ENCODE measurements around the gene CCDC137.
A peak's percentile ranks its signal among the peaks of the same experiment; 100 is the strongest.

Gene CCDC137

DNA sequence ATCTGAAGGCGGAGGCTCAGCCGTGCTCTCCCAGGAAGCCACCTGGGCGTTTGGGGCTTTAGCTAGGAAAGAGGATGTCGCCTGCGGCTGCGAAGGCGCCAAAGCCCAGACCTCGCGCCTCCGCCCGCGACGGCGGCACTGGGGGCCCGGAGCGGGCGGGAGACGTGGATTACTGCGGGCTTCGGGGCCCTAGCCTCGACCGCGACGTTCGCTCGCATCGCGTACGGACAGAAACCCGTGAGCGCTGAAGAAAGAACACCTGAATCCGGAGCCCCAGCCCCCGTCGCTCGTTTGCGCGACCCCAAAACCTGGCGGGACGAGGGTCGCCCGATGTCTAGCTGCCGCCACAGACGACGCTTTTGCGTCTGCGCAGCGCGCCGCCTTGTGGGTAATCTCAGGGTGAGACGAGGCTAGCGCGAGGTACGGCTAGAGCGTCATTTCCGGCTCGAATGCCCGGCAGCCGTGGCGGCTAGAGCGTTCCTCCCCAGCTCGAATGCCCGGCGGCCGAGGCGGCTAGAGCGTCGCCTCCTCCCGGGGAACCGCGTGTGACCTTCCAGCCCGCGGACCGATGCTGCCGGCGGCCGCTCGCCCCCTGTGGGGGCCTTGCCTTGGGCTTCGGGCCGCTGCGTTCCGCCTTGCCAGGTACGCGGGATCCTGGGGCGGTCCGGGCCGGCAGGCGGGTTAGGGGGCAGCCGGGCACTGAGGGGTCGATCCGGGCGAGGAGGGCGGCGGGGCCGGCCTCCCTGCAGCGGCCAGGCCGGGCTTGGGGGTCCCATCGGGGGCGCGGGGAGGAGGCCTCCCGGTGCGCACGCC, 36.6 kb downstream of the CCDC137 start, which contains the start of gene MRPL12:
Gene MRPL12, plus strand, starts transcription at position 434 of the 813 bp plus-strand sequence. Its CDS starts 135 bp downstream, at position 569.
- DNase-seq, result peak; percentile 98

DNA sequence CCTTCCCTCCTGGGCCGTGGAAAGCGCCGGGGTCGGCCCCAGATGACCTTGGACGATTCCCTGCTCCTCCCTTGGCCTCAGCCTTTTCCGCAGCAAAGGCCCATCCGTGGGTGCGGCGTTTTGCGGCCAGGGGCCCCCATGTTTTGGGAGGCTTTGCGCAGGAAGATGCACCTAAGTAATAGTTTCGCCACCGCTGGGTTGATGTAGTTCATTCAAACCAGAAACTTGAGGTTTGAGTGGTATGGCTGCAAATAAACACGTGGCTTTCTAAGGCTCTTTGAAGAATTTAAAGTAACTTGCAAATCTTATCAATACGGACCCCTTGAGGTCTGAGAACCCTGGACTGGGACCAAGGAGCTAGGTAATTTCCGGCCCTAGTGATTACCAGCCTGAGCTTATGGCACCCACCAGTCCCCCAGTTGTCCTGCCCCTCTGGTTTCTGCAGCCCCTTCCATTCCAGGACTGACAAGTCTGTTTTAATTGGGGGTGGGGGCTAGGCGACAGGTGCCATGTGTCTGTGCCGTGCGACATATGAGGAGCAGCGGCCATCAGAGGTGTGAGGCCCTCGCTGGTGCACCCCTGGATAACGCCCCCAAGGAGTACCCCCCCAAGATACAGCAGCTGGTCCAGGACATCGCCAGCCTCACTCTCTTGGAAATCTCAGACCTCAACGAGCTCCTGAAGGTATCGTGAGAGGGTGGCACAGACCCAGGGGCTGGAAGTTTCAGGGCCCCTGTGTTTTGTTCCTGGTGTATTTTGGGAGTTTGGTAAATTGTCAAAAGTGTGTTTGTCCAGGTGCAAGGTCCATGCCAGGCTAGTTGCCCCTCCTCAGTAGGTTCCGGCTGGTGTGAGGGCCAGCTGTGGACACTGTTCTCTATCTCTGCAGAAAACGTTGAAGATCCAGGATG, 37.5 kb downstream of the CCDC137 start:
- no peak for DNase-seq

DNA sequence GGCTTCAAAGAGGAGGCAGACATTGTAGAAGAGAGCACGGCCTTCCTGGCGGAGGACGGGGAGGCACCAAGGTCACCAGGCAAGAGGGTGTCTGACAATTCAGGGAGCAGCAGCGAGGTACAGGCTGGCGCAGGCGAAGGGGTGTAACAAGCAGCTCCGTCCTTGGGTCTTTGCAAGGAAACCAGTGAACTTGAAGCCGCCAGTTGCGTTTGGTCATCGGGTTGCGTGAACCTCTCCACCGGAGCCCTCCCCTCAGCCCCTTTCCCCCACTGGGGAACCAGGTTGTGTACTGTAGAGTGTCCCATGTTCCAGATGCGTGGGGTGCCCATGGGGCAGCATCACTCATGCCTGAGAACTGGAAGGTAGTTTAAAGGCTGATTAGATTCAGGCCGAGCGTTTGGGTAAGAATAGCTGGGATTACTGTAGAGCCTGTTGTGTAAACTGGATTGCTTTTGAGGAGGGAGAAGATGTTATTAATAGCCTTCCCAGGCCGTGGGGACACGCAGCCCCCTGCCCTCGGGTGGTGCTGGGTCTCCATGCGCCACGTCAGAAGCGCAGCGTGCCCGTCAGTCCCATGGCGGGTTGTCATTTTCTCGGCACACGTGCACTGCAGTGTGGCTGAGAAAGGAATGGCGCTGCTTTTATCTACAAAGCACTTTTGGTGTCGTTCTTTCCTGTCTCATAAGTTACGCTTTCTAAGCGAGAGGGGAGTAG, 39.1 kb downstream of the CCDC137 start:
- no peak for DNase-seq

GRCh38 chr17:81706232-81706611, 39.7 kb downstream of the CCDC137 start:
- no peak for DNase-seq

- DNase-seq, result no peak
Measured at GRCh38 chr17:81706757-81707624, 40.5 kb downstream of the CCDC137 start.

GRCh38 chr17:81707725-81708646, 41.4 kb downstream of the CCDC137 start:
- no peak for DNase-seq

DNA sequence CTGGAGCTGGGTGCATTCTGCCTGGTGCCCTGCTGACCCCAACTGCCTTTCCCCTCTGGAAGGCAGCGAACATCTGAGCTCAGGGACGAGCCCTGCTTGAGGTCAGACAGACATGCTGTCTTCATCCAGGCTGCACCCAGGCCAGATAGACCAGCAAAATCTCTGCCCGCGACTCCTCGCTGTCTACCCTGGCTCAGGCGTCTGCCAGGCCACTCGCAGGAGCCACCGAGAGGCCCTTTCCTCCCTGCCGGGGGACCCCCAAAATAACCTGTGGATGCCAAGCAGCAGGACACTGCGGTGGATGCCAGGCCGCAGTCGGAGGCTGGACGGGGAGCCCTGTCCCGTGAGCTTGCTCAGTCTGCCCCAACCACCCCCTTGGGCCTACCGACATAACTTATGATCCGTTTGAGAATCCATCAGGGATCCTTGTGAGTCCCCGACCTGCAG, 42.2 kb downstream of the CCDC137 start:
- DNase-seq, result no peak

- DNase-seq, result no peak
Measured at GRCh38 chr17:81710514-81711308, 44.2 kb downstream of the CCDC137 start.

DNA sequence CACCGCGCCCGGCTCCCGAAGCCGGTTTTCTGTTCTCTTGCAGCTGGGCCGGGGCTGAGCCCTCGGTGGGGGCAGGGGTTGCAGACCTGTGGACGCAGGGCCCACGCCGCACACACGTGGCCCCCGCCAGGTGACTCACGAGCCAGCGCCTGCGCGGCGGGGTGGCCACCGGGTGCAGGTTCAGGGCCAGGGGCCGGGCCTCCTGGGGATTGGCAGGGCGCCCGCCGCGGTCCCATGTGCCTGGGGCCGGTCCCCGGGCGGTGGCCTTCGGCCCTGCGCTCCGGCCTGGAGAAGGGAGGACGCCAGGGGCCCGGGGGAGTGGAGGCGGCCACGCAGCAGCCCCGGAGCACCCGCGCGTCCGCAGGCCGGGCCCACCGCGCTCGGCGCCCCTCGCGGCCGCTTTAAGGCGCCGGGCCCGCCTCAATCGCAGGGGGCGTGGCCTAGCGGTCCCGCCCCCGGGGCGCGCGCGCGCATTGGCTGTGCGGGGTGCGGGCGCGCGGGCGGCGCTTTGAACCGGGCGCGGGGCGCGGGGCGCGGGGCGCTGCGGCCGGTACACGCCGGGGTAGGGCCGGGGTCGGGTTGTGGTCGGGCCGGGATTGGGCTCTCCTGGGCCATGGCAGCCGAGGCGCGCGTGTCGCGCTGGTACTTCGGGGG, 45.4 kb downstream of the CCDC137 start, which contains the start of gene SLC25A10:
Gene SLC25A10, plus strand, starts transcription at position 471 of the 654 bp plus-strand sequence. Its CDS starts 143 bp downstream, at position 614.
- peak; percentile 74 for DNase-seq

DNA sequence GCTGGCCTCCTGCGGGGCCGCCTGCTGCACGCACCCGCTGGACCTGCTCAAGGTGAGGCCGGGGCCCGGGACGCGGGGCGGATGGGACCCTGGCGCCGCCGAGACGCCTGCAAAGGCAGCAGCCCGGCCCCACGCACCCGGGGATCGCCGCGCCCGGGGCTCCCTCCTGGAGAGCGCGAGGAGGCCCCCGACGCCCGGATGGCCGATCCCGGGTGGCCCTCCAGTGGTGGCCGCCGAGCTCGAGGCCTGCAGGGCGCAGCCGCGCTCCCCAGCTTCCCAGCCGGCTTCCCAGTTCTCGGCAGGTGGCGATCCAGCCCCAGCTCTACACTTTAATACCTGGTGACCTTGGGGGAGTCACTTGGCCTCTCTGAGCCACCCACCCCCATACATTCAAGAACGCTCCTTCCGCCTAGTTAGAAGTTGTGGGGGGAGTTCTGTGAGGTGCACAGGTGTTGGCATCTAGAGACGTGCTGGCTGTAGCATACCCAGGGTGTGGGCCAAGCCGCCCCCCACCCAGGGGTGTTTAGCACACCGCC, 46.0 kb downstream of the CCDC137 start:
- DNase-seq, result no peak

- DNase-seq, result peak; percentile 27
Measured at GRCh38 chr17:81713004-81713555, 46.5 kb downstream of the CCDC137 start.

DNA sequence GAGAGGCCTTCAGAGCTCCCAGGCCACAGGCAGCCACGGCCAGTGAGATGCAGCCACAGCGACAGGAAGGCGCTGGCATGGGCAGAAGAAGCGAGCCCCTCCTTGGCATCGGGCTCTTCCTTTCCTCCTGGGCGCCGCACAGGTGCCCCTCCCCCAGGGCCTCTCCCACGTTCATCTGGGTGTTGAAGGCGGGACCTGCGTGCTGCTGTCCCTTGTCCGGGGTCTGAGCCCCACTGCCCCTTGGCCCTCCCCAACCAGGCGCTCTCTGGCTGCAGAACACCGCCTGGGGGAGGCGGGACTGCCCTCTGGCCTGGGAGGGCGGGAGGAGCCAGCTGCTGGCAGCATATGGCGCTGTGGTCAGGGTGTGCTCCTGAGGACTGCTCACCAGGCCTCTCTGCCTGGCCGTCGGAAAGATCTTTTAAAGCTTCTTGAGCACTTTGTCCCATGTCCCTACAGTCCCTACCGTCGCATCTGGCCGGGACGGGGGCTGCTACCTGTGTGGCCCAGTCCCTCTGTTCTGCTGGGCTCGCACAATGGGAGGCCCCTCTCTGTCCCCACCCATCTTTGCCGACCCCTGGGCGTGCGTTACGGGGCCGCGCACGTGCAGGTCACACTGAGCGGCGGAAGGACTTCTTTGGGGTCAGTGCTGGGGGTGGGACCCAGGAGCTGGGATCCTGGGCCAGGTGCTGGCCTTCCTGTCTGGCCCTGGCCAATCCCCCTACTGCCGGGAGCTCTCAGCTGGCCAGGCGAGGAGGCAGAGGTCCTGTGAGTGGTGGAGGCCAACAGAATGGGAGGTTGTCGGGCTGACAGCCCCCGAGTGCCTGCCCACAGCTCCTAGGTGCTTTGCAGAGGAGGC, 47.2 kb downstream of the CCDC137 start:
- no peak for DNase-seq

DNA sequence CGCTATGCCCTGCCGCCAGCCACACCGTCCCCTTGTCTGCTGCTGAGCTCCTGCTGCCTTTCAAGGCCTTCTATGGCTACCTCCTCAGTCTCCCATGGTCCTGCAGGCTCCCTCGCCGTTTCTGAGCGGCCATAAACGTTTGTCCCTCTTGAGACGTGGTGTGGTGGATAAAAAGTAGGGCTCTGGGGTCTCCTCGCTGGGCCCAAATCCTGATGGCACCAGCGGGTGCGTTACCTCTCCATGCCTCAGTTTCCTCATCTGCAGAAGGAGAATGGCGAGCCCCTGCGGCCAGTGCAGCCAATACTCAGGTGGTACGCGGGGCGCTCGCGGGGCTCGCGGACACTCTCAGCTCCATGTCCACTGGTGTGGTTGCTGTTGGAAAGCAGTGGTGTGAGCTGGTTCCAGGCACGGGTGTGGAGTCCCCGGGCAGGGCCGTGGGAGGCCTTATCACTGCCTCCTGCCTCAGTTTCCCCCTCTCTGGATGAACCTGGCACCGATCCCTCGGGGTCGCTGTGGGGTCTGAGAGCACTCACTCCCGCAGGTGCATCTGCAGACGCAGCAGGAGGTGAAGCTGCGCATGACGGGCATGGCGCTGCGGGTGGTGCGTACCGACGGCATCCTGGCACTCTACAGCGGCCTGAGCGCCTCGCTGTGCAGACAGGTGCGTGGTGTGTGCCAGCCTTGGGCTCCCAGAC, 48.0 kb downstream of the CCDC137 start:
- no peak for DNase-seq

DNA sequence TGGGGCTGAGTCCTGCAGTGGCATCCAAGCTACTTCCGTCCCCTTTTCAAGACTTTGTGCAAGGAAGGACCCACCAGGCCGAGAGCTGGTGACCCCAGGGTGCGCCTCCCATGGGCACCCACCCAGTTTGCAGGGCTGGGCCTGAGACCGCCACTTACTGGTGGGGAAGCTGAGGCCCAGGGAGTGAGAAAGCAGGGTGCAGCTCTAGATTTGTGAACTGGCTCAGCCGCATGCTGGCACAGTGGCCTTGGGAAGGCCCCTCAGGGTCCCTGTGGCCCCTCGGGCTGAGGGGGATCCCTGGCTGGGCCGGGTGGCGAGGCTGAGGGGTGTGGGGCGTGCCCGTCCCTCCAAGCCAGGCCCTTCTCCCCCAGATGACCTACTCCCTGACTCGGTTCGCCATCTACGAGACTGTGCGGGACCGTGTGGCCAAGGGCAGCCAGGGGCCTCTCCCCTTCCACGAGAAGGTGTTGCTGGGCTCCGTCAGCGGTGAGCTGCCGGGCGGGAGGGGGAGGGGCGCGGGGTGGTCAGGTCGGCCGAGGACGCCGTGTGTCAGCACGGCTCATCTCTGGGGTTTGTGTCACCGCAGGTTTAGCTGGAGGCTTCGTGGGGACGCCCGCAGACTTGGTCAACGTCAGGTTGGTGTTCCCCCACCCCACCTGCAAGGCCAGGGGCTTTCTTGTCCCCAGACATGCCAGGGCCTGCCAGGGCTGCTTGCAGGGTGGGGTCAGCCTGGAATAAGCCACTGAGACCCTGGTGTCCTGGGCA, 48.8 kb downstream of the CCDC137 start:
- DNase-seq, result no peak

DNA sequence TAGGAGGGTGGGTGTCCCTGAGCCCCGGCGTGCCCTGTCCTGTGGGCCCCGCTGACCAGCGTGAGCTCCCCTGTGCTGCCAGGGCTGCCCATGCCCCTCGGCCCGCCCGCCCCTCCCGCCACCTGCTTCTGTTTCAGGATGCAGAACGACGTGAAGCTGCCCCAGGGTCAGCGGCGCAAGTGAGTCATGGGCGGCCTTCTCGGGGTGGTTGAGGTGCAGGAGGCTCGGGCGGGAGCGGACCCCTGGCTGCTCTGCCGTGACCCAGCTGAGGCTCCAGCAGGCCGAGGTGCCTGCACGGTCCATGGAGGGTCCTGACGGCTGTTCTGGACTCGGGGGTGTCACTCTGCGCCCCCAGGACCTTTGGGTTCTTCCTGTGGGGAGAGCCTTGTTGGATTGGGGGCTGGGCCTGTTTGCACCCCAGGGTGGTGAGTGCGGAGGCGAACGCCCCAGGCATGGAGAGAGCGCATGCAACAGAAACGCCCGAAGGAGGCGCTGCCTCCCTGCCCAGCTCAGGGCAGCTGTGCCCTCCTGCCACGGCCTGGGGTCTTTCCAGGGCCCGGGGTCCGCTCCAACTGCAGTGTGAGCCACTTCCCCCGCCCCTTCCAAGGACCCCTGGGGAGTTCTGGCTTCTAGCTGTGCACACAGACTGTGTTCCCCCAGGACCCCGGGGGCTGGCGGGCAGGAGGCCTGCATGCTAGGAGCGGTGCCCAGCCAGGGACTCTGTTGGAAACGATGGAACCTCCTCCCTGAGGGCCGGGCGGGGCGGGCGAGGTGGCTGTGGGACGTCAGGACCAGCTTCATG, 49.5 kb downstream of the CCDC137 start:
- no peak for DNase-seq

Data from midbrain (tissue), 1 donor.